Naive thymus-derived CD8-positive, alpha-beta T cell (primary cell): Measurements from ENCODE around the gene CLIP4. TPM values are rescaled to one million over a fixed set of nuclear protein-coding genes. Genes with fewer than 3 reads are reported as not detected.
A peak's percentile ranks its signal among the peaks of the same experiment; 100 is the strongest.

Source experiments
- ATAC-seq, 2 donors: fragments of 150-1000 bp; cut with Tn5 transposase in 1 of 2; sonication (Bioruptor Pico), chemical (Tn5 transposase) in 1 of 2; 1 replicate in 1 of 2; 2 replicates in 1 of 2; pipeline ENCODE4 v1.10.0; 2021; ENCODE audit warnings: mild to moderate bottlenecking in 2 of 2, moderate library complexity in 2 of 2
- POLR2A ChIA-PET: fragments of 350-600 bp; sonication (Branson Sonifier 250); formaldehyde crosslinking; loops from one replicate; lab custom pipeline; 2021; ENCODE audit warnings: antibody characterized with exemption; lab: Charles Lee
- DNase-seq, 10 donors: peaks; one replicate each; pipeline versions ENCODE4 v3.0.0 to v3.0.0-alpha.2; 2020 to 2022
- H3K27ac Mint-ChIP-seq, 10 donors: one replicate each; pipeline ENCODE4 v1.8.0; 2020 to 2022; ENCODE audit warnings: mild to moderate bottlenecking in 10 of 10, mixed read lengths in 10 of 10, moderate library complexity in 4 of 10, inconsistent platforms in 1 of 10
- H3K27me3 Mint-ChIP-seq, 5 donors: one replicate each; pipeline ENCODE4 v1.8.0; 2021 to 2022; ENCODE audit warnings: mixed read lengths in 5 of 5
- H3K36me3 Mint-ChIP-seq, 3 donors: one replicate each; pipeline ENCODE4 v1.8.0; 2020 to 2022; ENCODE audit warnings: mixed read lengths in 3 of 3, mild to moderate bottlenecking in 2 of 3, inconsistent platforms in 1 of 3
- H3K4me1 Mint-ChIP-seq, 4 donors: one replicate each; pipeline ENCODE4 v1.8.0; 2021 to 2022; ENCODE audit warnings: mixed read lengths in 4 of 4
- H3K4me3 Mint-ChIP-seq, 10 donors: one replicate each; pipeline ENCODE4 v1.8.0; 2020 to 2022; ENCODE audit warnings: mild to moderate bottlenecking in 10 of 10, mixed read lengths in 10 of 10, moderate library complexity in 6 of 10, inconsistent platforms in 1 of 10
- H3K9me3 Mint-ChIP-seq, 9 donors: one replicate each; pipeline ENCODE4 v1.8.0; 2020 to 2022; ENCODE audit warnings: mixed read lengths in 9 of 9, mild to moderate bottlenecking in 3 of 9, inconsistent platforms in 1 of 9, moderate library complexity in 1 of 9
- polyA plus RNA-seq, 3 donors: library from polyadenylated mRNA; unstranded; fragments of 300-500 nt; fragmentation: Illumina TruSeq; gene quantifications; one replicate each; pipeline ENCODE4 v1.2.3, GENCODE V29; 2021
- total RNA-seq, 8 experiments: library from RNA in 2 of 8; stranded (reverse) in 2 of 8; gene quantifications; one replicate each; pipeline ENCODE4 v1.2.3 and lab custom pipeline; 2021 to 2026

Gene CLIP4
- total and polyA plus RNA-seq, 5 experiments from 2014 or later = 18.7 to 59.0 (median 20.6) TPM

DNA sequence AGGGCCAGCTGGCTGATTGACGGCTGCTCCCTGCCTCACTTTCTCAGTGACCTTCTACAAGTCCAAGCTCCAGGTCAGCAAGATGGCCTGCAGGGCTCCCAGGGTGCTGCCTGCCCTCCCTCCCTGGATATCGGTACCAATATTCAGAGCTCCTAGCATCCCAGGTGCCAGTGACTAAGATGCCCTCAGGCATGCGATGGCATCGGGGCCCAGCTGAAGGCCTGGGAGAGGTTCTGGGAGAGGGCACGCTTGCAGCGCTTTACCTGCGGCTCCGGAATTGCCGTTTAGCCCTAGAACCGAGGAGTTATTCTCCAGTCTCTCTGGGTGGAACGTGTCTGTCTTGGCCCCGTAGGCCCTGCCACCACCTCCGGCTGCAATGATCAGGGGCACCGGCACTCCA, 116.8 kb downstream of the CLIP4 start:
- H3K27ac Mint-ChIP-seq = no peak overlapping the region
- POLR2A ChIA-PET = no interaction called here
- peaks cover 6 to 39% (median 28%) of the 10 kb centered on the region in 5 donors for H3K27me3 Mint-ChIP-seq
- no peak overlapping the region for H3K4me3 Mint-ChIP-seq
- no peak for ATAC-seq
- H3K36me3 Mint-ChIP-seq = no peaks in the 10 kb centered on the region
- no peaks in the 10 kb centered on the region for H3K9me3 Mint-ChIP-seq
- H3K4me1 Mint-ChIP-seq = no peaks in the 10 kb centered on the region
- peak in 1 of 10 donors; percentile 27 for DNase-seq

- H3K27me3 Mint-ChIP-seq = peaks cover 7 to 38% (median 28%) of the 10 kb centered on the region in 5 donors
- no peak overlapping the region for H3K27ac Mint-ChIP-seq
- POLR2A ChIA-PET = no interaction called here
- no peak for ATAC-seq
- no peak overlapping the region for H3K4me3 Mint-ChIP-seq
- no peaks in the 10 kb centered on the region for H3K4me1 Mint-ChIP-seq
- no peaks in the 10 kb centered on the region for H3K36me3 Mint-ChIP-seq
- peak in 1 of 10 donors; percentile 40 for DNase-seq
- no peaks in the 10 kb centered on the region for H3K9me3 Mint-ChIP-seq
Observed at GRCh38 chr2:29233428-29233827, 118.2 kb downstream of the CLIP4 start.

DNA sequence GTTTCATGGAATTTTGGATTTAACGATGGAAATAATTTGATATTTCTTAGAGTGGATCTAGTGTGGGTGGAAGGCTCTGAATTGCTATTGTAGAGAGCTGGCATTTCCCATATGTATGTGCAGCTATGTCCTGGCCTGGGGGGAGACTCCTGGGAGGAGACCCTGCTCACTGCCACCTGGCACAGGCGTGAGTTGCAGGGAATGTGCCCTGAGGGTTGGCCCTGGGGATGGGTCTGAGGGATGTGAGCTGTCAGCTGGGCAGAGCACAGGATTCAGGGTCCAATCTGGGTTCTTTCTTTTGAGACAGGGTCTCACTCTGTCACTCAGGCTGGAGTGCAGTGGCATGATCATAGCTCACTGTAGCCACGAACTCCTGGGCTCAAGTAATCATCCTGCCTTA, 120.2 kb downstream of the CLIP4 start:
- Mint-ChIP-seq H3K36me3 (no peaks in the 10 kb centered on the region), H3K27me3 (peaks cover 6 to 36% (median 18%) of the 10 kb centered on the region in 5 donors), H3K27ac (peak overlapping the region in 1 of 10 donors; percentile 16), H3K4me3 (no peak overlapping the region), H3K9me3 (no peaks in the 10 kb centered on the region), H3K4me1 (no peaks in the 10 kb centered on the region)
- POLR2A ChIA-PET = no interaction called here
- DNase-seq (no peak), ATAC-seq (no peak)

- DNase-seq (no peak), ATAC-seq (no peak)
- POLR2A ChIA-PET = no interaction called here
- Mint-ChIP-seq H3K9me3 (no peaks in the 10 kb centered on the region), H3K27me3 (peaks cover 6 to 39% (median 18%) of the 10 kb centered on the region in 5 donors), H3K4me3 (no peak overlapping the region), H3K4me1 (no peaks in the 10 kb centered on the region), H3K27ac (no peak overlapping the region), H3K36me3 (no peaks in the 10 kb centered on the region)
Observed at GRCh38 chr2:29236074-29236473, 120.9 kb downstream of the CLIP4 start.

GRCh38 chr2:29238497-29238896, 123.3 kb downstream of the CLIP4 start:
- no peak overlapping the region for H3K27ac Mint-ChIP-seq
- H3K36me3 Mint-ChIP-seq = no peaks in the 10 kb centered on the region
- no peak for DNase-seq
- H3K4me1 Mint-ChIP-seq = no peaks in the 10 kb centered on the region
- H3K9me3 Mint-ChIP-seq = no peaks in the 10 kb centered on the region
- no peak overlapping the region for H3K4me3 Mint-ChIP-seq
- no peak for ATAC-seq
- H3K27me3 Mint-ChIP-seq = peaks cover 8 to 47% (median 18%) of the 10 kb centered on the region in 5 donors
- POLR2A ChIA-PET = no interaction called here

Other genes with a start within 250 kb of the CLIP4 start
- 10 to 100 TPM; 22.8 to 24.3 TPM for gene TRMT61B, start 245.1 kb upstream of the CLIP4 start, total RNA-seq
- gene TRMT61B, start 245.1 kb upstream of the CLIP4 start, polyA plus RNA-seq = 10 to 100 TPM; 17.0 to 21.5 (median 19.5) TPM
- gene WDR43, start 220.7 kb upstream of the CLIP4 start, total RNA-seq = 10 to 100 TPM; 70.4 to 73.2 TPM
- gene WDR43, start 220.7 kb upstream of the CLIP4 start, polyA plus RNA-seq = 10 to 100 TPM; 35.1 to 44.8 (median 37.6) TPM
- under 1 TPM; 0.47 to 0.75 TPM for gene TOGARAM2, start 134.1 kb upstream of the CLIP4 start, total RNA-seq
- 1 to 10 TPM in 1 of 3 donors, under 1 TPM in 1, not detected in 1; 0.32 to 1.9 TPM for gene TOGARAM2, start 134.1 kb upstream of the CLIP4 start, polyA plus RNA-seq
- not detected for gene PCARE, start 40.9 kb upstream of the CLIP4 start, total RNA-seq
- not detected for gene PCARE, start 40.9 kb upstream of the CLIP4 start, polyA plus RNA-seq